WI38 (cell line): Measurements from ENCODE around the gene RBFOX2.

Source experiments
- H3K4me3 ChIP-seq: 2 replicates; pipeline ENCODE4 v1.5.1; 2011; ENCODE audit warnings: low read depth, mild to moderate bottlenecking, control low read depth, low read length
- TF ChIP-seq, protein P1 (sequence below): IDR thresholded peaks from 2 replicates; pipeline ENCODE4 v1.5.1; 2012; ENCODE audit warnings: low read depth, mild to moderate bottlenecking, control low read depth, low read length

RBFOX2 gene

DNA sequence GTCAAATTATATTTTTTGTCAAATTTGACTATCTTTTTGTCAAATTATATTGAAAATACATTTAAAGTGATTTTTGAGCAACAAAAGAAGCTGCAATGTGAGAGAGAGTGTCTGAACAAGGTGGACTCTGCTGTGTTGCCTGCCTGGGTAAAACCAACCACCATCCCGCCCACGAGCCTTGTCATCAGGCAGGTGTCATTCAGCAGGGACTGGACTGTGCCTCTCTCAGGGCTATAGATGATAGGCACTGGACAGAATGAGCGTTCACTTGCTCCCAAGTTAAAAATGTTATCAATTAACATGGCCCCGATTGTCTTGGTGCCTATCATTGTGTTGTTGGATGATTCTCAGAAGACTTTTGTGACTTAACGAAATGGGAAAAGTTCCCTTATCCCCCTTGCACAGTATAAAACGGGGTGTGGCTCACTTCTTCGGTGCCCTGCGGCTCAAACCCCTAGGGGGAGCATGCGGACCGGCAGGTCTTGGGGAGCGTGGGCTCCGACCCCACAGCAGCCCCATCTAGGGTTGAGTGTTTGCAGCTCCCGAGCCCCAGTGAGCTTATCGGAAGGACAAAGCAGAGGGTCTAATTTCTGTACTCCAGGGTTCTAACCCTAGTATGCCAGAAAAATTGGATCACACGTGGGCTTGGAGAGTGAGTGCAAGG lies 309.3 kb downstream of the RBFOX2 start:
- TF ChIP-seq, protein P1, sequence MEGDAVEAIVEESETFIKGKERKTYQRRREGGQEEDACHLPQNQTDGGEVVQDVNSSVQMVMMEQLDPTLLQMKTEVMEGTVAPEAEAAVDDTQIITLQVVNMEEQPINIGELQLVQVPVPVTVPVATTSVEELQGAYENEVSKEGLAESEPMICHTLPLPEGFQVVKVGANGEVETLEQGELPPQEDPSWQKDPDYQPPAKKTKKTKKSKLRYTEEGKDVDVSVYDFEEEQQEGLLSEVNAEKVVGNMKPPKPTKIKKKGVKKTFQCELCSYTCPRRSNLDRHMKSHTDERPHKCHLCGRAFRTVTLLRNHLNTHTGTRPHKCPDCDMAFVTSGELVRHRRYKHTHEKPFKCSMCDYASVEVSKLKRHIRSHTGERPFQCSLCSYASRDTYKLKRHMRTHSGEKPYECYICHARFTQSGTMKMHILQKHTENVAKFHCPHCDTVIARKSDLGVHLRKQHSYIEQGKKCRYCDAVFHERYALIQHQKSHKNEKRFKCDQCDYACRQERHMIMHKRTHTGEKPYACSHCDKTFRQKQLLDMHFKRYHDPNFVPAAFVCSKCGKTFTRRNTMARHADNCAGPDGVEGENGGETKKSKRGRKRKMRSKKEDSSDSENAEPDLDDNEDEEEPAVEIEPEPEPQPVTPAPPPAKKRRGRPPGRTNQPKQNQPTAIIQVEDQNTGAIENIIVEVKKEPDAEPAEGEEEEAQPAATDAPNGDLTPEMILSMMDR, result no peak
- H3K4me3 ChIP-seq, result no peak overlapping the region

DNA sequence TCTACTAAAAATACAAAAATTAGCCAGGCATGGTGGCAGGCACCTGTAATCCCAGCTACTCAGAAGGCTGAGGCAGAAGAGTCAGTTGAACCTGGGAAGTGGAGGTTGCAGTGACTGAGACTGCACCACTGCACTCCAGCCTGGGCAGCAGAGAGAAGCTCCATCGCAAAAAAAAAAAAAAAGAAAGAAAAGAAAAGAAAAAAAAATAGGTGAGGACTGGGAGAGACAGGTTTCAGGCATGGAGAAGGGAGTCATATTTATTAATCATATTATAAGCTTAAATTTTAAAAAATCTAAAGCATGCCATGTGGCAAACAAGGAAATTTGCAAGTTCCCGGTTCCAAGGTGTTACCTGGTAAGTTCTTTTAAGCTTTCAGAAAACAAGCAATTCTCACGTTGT lies 311.1 kb downstream of the RBFOX2 start, which contains the start of gene APOL5:
TSS of gene APOL5 (plus strand) at position 301 of the 400 bp plus-strand sequence. CDS start at position 301, 0 bp downstream.
- TF ChIP-seq, protein P1, result no peak
- no peak within 1 kb of the TSS for H3K4me3 ChIP-seq

DNA sequence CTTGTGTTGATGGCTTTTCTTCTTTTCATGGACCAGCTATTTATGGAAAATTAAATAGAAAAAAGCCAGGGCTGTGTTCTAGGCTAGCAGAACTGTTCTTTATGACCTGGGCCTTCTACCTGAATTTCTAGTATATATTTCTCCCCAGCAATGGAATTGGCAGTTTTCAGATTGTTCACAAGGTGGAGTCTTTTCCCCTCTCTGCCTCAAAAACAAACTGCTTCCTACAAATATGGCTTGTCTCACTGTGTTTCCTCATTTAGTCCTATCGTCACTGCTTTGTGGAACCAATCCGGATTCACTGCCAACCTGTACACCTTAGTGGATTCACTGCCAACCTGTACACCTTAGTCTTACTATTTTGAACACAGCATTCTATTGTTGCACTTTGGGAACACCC lies 316.0 kb downstream of the RBFOX2 start:
- TF ChIP-seq, protein P1, result no peak
- no peak overlapping the region for H3K4me3 ChIP-seq

DNA sequence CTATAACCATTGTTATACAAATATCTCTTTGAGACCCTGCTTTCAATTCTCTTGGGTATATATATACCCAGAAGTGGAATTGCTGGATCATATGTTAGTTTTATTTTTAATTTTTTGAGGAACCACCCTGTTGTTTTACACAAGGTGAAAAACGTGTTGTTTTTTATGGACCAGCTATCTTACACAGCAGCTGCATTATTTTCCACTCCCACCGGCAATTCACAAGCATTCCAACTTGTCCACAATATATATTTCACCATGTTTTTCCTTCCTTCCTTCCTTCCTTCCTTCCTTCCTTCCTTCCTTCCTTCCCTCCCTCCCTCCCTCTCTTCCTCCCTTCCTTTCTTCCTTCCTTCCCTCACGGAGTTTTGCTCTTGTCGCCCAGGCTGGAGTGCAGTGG lies 317.3 kb downstream of the RBFOX2 start:
- TF ChIP-seq, protein P1, result no peak
- H3K4me3 ChIP-seq, result no peak overlapping the region

DNA sequence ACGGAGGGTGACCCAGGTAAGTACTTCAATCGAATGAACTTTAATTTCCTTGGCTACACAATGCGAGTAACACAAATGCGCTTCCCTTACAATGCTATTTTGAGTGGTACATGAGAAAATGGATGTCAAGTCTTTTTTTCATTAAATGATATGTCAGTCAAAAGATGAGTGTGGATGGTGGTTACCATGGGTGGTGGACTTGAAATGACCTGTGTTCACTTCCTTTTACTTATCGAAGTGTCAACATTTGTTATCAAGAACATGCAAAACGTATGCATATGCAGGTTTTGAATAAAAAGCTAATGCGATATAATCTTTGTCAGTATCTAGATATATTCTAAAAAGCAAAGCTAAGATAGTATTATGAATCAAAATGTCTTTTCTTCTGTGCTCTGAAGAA lies 319.7 kb downstream of the RBFOX2 start:
- H3K4me3 ChIP-seq, result no peak overlapping the region
- TF ChIP-seq, protein P1, result no peak

DNA sequence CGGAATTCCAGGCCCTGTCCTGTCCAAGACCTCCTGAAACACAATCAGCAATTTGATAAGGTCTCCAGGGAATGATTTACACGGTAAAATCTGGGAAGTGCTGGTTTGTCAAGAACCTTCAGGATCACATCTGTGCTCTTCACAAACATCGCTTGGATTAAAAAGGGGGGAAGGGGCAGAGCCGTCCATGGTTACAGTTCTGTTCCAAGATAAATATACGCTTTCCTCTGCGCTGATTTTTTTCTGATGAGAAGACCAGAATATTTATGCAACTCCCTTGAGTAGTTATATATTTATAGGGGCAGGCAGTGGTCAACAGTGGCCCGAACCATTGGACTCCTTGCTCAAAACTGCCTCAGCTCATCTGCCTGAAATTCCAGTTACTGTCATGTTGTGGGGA lies 320.2 kb downstream of the RBFOX2 start:
- no peak overlapping the region for H3K4me3 ChIP-seq
- TF ChIP-seq, protein P1, result no peak

DNA sequence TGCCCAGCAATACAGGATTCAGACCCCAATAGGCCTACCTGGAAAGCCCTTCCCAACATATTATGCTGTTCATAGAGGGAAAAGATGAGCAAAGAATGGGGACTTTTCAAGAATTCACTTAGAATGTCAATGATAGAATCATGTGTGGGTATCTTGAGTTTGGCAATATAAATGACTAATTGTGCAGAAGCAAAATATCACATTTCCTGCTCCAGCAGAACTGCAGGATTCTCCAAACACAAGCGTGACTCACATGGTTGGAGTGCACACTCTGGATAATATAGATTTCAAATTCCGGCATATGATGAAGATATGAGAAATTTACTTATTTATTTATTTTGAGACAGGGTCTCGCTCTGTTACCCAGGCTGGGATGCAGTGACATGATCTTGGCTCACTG lies 323.5 kb downstream of the RBFOX2 start:
- TF ChIP-seq, protein P1, result no peak
- H3K4me3 ChIP-seq, result no peak overlapping the region
